ENCODE results near the gene NHSL1.

- no peak for TF ChIP-seq CTCF (IDR thresholded peaks at IDR 0.05; ENCODE audit: insufficient read depth, low read length, poor library complexity, severe bottlenecking)
- TF ChIP-seq EZH2phosphoT487 (conservative IDR thresholded peaks at IDR 0.05; ENCODE audit: low read length) = no peak
These were observed 39.2 kb upstream of the NHSL1 start for GRCh38 chr6:138538390-138539031.
